GM18951 (cell line): ENCODE data around the gene ARRDC5.
A peak's percentile ranks its signal among the peaks of the same experiment; 100 is the strongest.
"Not testable (repeated sequence)": the region's sequence is repeated elsewhere in the genome, so short reads cannot be mapped to it uniquely, and the experiment has no call there.

Experiments
- POLR2A ChIP-seq: IDR thresholded peaks from 4 replicates; pipeline ENCODE4 v1.6.1; 2011; ENCODE audit warnings: mild to moderate bottlenecking; ENCODE audit not compliant: insufficient read length, insufficient read depth; ENCODE audit errors: extremely low read depth
- in situ Hi-C: fragments of 300-500 bp; cut with MboI; formaldehyde crosslinking; loops from one replicate; pipeline ENCODE4 v1.12.0; 2022; ENCODE audit warnings: low sequenced_read_pairs, mixed read lengths, inconsistent platforms; ENCODE audit not compliant: unreplicated experiment

The ARRDC5 gene

GRCh38 chr19:4916292-4917082 lies 13.8 kb upstream of the ARRDC5 start:
- TF ChIP-seq POLR2A, result peak; percentile 61
- in situ Hi-C loops, result no loop called here

GRCh38 chr19:4914736-4915501 lies 12.2 kb upstream of the ARRDC5 start:
- in situ Hi-C loops, result no loop called here
- TF ChIP-seq POLR2A, result no peak

- no peak for TF ChIP-seq POLR2A
- in situ Hi-C loops, result no loop called here
These were observed 11.5 kb upstream of the ARRDC5 start for GRCh38 chr19:4913996-4914735.

- in situ Hi-C loops, result no loop called here
- no peak for TF ChIP-seq POLR2A
These were observed 9.3 kb upstream of the ARRDC5 start for GRCh38 chr19:4911786-4912672.

GRCh38 chr19:4911314-4911713 lies 8.6 kb upstream of the ARRDC5 start:
- no peak for TF ChIP-seq POLR2A
- in situ Hi-C loops, result no loop called here

GRCh38 chr19:4910594-4911281 lies 8.0 kb upstream of the ARRDC5 start:
- TF ChIP-seq POLR2A, result no peak
- in situ Hi-C loops, result no loop called here

GRCh38 chr19:4909897-4910593 lies 7.3 kb upstream of the ARRDC5 start:
- in situ Hi-C loops, result no loop called here
- TF ChIP-seq POLR2A, result no peak

GRCh38 chr19:4909156-4909896 lies 6.6 kb upstream of the ARRDC5 start, which contains the start of gene UHRF1:
Gene UHRF1, plus strand, starts transcription at chr19:4909501. Its CDS starts 1,385 bp downstream, at chr19:4910886.
- TF ChIP-seq POLR2A, result peak; percentile 75
- in situ Hi-C loops, result no loop called here

- no peak for TF ChIP-seq POLR2A
- in situ Hi-C loops, result no loop called here
These were observed 6.1 kb upstream of the ARRDC5 start for GRCh38 chr19:4908781-4909155.

GRCh38 chr19:4908360-4908759 lies 5.7 kb upstream of the ARRDC5 start:
- in situ Hi-C loops, result no loop called here
- no peak for TF ChIP-seq POLR2A

GRCh38 chr19:4906963-4907362 lies 4.3 kb upstream of the ARRDC5 start:
- TF ChIP-seq POLR2A, result no peak
- in situ Hi-C loops, result no loop called here

GRCh38 chr19:4904481-4904880 lies 1.8 kb upstream of the ARRDC5 start:
- in situ Hi-C loops, result no loop called here
- TF ChIP-seq POLR2A, result no peak

GRCh38 chr19:4900879-4901278 lies 1.8 kb downstream of the ARRDC5 start:
- in situ Hi-C loops, result not testable (repeated sequence)
